Heart left ventricle (tissue), 13 donors: Measurements from ENCODE around the gene SAMD10.

ENCODE experiments used
- POLR2A ChIP-seq, 2 donors: fragments of 450-650 bp; IDR thresholded peaks; one replicate each; pipeline ENCODE4 v1.6.1; 2017; ENCODE audit warnings: antibody characterized with exemption in 2 of 2, mild to moderate bottlenecking in 2 of 2, moderate library complexity in 2 of 2
- TF ChIP-seq, protein P1 (sequence below), 12 donors: fragments of 200-600 bp; sonication (generic) in 4 of 12; IDR thresholded peaks; one replicate each; pipeline versions ENCODE4 v1.5.0 to v1.8.0; 2018 to 2022; ENCODE audit warnings: antibody characterized with exemption in 12 of 12, mild to moderate bottlenecking in 5 of 12
- donor health status: ischemic (EF 13 %, LVEDD 7.1; RV severe dilation, severe dysfunction).
- donor health status: DM: no; HTN: yes; CAD: no.
- donor health status: DM: no; HTN: no; CAD: no.
- donor health status: ischemic (EF 25% LVEDD 6.9; RV normal size, moderate dysfunction).
- donor health status: ischemic (EF 25% LVEDD 5.7; RV mildly dilated, moderate dysfunction).
- donor health status: ischemic (EF 35%, LVEDD 5.7; RV mildly dilated, moderate dysfunction).
- donor health status: nonischemic (EF 11% LVEDD 7.7; RV severe dilation, severe dysfunction).
- donor health status: DM: yes; HTN: yes; CAD: no.
- donor health status: PGD.
- donor health status: ischemic (EF 29% LVEDD 5.4; RV normal size, mild dysfunction).
- donor health status: nonischemic (EF 23%, LVEDD 6.1; RV moderate dilation, normal function).

DNA sequence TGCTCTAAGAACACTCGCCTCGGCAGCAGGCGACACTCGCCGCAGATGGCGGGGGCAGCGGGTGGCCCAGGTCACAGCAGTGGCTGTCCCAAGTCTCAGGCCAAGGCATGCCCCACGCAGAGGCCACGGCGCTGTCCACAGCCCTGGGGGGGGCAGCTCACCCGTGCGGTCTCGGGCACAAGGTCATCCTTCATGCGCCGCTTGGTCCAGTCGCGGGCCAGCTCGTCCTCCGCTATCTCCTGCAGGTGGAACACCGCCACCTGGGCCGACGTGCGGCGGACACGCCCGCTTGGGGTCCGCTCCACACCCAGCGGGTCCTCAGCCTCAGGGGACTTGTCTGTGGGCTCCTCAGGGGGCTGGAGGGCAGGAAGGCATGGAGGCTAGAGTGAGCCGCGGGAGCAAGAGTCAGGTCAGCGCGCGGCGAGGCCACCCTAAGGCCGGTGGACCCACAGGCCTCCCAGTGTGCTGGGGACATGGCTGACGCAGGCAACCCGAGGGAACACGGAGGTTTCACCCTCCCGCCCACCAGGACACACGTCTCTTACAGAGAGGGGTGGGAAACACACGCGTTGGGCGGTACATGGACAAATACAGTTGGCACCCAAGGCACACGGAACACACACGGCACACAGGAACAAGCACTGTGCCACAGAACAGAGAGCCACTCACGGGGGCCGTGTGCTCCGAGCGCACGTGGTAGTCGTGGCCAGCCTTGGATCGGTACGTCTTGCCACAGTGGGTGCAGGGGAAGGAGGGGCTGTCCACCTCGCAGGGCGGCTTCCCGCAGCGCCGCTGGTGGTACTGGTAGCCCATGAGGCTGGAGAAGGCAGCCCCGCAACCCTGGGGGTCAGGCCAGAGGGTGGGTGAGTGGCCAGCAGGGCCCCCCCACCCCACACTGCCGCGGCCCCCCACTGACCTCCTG lies 16.8 kb downstream of the SAMD10 start:
- TF ChIP-seq POLR2A (IDR thresholded peaks at IDR 0.05), result no peak
- TF ChIP-seq, protein P1, sequence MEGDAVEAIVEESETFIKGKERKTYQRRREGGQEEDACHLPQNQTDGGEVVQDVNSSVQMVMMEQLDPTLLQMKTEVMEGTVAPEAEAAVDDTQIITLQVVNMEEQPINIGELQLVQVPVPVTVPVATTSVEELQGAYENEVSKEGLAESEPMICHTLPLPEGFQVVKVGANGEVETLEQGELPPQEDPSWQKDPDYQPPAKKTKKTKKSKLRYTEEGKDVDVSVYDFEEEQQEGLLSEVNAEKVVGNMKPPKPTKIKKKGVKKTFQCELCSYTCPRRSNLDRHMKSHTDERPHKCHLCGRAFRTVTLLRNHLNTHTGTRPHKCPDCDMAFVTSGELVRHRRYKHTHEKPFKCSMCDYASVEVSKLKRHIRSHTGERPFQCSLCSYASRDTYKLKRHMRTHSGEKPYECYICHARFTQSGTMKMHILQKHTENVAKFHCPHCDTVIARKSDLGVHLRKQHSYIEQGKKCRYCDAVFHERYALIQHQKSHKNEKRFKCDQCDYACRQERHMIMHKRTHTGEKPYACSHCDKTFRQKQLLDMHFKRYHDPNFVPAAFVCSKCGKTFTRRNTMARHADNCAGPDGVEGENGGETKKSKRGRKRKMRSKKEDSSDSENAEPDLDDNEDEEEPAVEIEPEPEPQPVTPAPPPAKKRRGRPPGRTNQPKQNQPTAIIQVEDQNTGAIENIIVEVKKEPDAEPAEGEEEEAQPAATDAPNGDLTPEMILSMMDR (IDR thresholded peaks at IDR 0.05), result no peak
